Smooth muscle cell of the brain vasculature (primary cell): Measurements from ENCODE around the gene PMFBP1.
A peak's percentile ranks its signal among the peaks of the same experiment; 100 is the strongest.

Source experiments
- DNase-seq: peaks from one replicate; pipeline ENCODE4 v3.0.0-alpha.2; 2012; ENCODE audit warnings: low read depth, low spot score

Gene PMFBP1

GRCh38 chr16:72172105-72173034, at the start of gene PMFBP1:
Gene PMFBP1 (minus strand): TSS chr16:72172155. CDS start chr16:72171208, 947 bp downstream.
- DNase-seq = no peak

GRCh38 chr16:72221630-72222024, 49.7 kb upstream of the PMFBP1 start:
- no peak for DNase-seq

- no peak for DNase-seq
These were observed 49.1 kb upstream of the PMFBP1 start for GRCh38 chr16:72220875-72221629.

GRCh38 chr16:72219282-72219681, 47.3 kb upstream of the PMFBP1 start:
- DNase-seq = no peak

- no peak for DNase-seq
These were observed 44.8 kb upstream of the PMFBP1 start for GRCh38 chr16:72216767-72217166.

GRCh38 chr16:72214821-72215220, 42.9 kb upstream of the PMFBP1 start:
- no peak for DNase-seq

- no peak for DNase-seq
These were observed 39.2 kb upstream of the PMFBP1 start for GRCh38 chr16:72211110-72211509.

GRCh38 chr16:72210555-72210954, 38.6 kb upstream of the PMFBP1 start:
- no peak for DNase-seq

GRCh38 chr16:72210072-72210471, 38.1 kb upstream of the PMFBP1 start:
- no peak for DNase-seq

GRCh38 chr16:72206299-72206698, 34.3 kb upstream of the PMFBP1 start:
- no peak for DNase-seq

- no peak for DNase-seq
These were observed 31.4 kb upstream of the PMFBP1 start for GRCh38 chr16:72203401-72203800.

- DNase-seq = no peak
These were observed 30.1 kb upstream of the PMFBP1 start for GRCh38 chr16:72202014-72202413.

GRCh38 chr16:72201387-72201786, 29.4 kb upstream of the PMFBP1 start:
- DNase-seq = no peak

GRCh38 chr16:72199761-72200337, 27.9 kb upstream of the PMFBP1 start:
- DNase-seq = no peak

- DNase-seq = no peak
These were observed 26.8 kb upstream of the PMFBP1 start for GRCh38 chr16:72198771-72199201.

GRCh38 chr16:72198021-72198711, 26.2 kb upstream of the PMFBP1 start:
- DNase-seq = peak; percentile 63

GRCh38 chr16:72197545-72197944, 25.6 kb upstream of the PMFBP1 start:
- no peak for DNase-seq

GRCh38 chr16:72195609-72196008, 23.7 kb upstream of the PMFBP1 start:
- no peak for DNase-seq

GRCh38 chr16:72191551-72191950, 19.6 kb upstream of the PMFBP1 start:
- DNase-seq = no peak

- no peak for DNase-seq
These were observed 18.0 kb upstream of the PMFBP1 start for GRCh38 chr16:72189865-72190371.

GRCh38 chr16:72188541-72188940, 16.6 kb upstream of the PMFBP1 start:
- no peak for DNase-seq
